GM18505 (cell line): ENCODE measurements around the gene ATP1A3.
"Not testable (repeated sequence)": the region's sequence is repeated elsewhere in the genome, so short reads cannot be mapped to it uniquely, and the experiment has no call there.

Source experiments
- ATAC-seq: cut with Tn5 transposase; IDR thresholded peaks from one replicate; pipeline ENCODE4 v1.9.1; 2021; ENCODE audit not compliant: unreplicated experiment
- POLR2A ChIP-seq: IDR thresholded peaks from 4 replicates; pipeline ENCODE4 v1.6.1; 2011; ENCODE audit warnings: borderline replicate concordance; ENCODE audit not compliant: insufficient read depth, insufficient read length; ENCODE audit errors: extremely low read depth

ATP1A3 gene

GRCh38 chr19:41997851-41998229, 3.8 kb upstream of the ATP1A3 start:
- no peak for TF ChIP-seq POLR2A
- ATAC-seq: no peak

- ATAC-seq: no peak
Observed at GRCh38 chr19:41997121-41997850, 3.3 kb upstream of the ATP1A3 start.

GRCh38 chr19:41995959-41996797, 2.1 kb upstream of the ATP1A3 start:
- ATAC-seq: no peak
- no peak for TF ChIP-seq POLR2A

More at GRCh38 chr19:41997121-41997850, 3.3 kb upstream of the ATP1A3 start:
- TF ChIP-seq POLR2A: no peak

- no peak for TF ChIP-seq POLR2A
- ATAC-seq: no peak
Observed at GRCh38 chr19:41994994-41995958, 1.2 kb upstream of the ATP1A3 start.

- no peak for ATAC-seq
- TF ChIP-seq POLR2A: no peak
Observed at GRCh38 chr19:41994521-41994971, 516 bp upstream of the ATP1A3 start.

- not testable (repeated sequence) for ATAC-seq
Observed at GRCh38 chr19:41991925-41992569, 2.0 kb downstream of the ATP1A3 start.

- TF ChIP-seq POLR2A: no peak
- ATAC-seq: no peak
Observed at GRCh38 chr19:41991025-41991424, 3.0 kb downstream of the ATP1A3 start.

GRCh38 chr19:41990615-41991014, 3.4 kb downstream of the ATP1A3 start:
- no peak for TF ChIP-seq POLR2A

GRCh38 chr19:41990028-41990427, 4.0 kb downstream of the ATP1A3 start:
- no peak for TF ChIP-seq POLR2A
- no peak for ATAC-seq

More at GRCh38 chr19:41990615-41991014, 3.4 kb downstream of the ATP1A3 start:
- ATAC-seq: no peak

- no peak for TF ChIP-seq POLR2A
- ATAC-seq: no peak
Observed at GRCh38 chr19:41988947-41989346, 5.1 kb downstream of the ATP1A3 start.

GRCh38 chr19:41987141-41987860, 6.7 kb downstream of the ATP1A3 start:
- no peak for ATAC-seq
- no peak for TF ChIP-seq POLR2A

GRCh38 chr19:41984961-41985360, 9.1 kb downstream of the ATP1A3 start:
- no peak for ATAC-seq
- no peak for TF ChIP-seq POLR2A

- no peak for TF ChIP-seq POLR2A
- ATAC-seq: no peak
Observed at GRCh38 chr19:41981724-41982123, 12.3 kb downstream of the ATP1A3 start.

- no peak for ATAC-seq
- no peak for TF ChIP-seq POLR2A
Observed at GRCh38 chr19:41978470-41978869, 15.6 kb downstream of the ATP1A3 start.
